Esophagus squamous epithelium (tissue), 4 donors: ENCODE data around the gene CYP2S1.

ENCODE experiments used
- CTCF ChIP-seq, 6 experiments: fragments of 450-650 bp in 4 of 6; fragments of 200-600 bp in 2 of 6; sonication (generic) in 2 of 6; IDR thresholded peaks; one replicate each; pipeline ENCODE4 v1.5.1; 2016 to 2019; ENCODE audit warnings: antibody characterized with exemption in 6 of 6, mild to moderate bottlenecking in 4 of 6, moderate library complexity in 4 of 6
- POLR2A ChIP-seq, 4 donors: fragments of 450-650 bp; IDR thresholded peaks; one replicate each; pipeline ENCODE4 v1.6.1; 2017; ENCODE audit warnings: antibody characterized with exemption in 4 of 4, mild to moderate bottlenecking in 4 of 4, moderate library complexity in 3 of 4

GRCh38 chr19:41239961-41240574 lies 47.0 kb downstream of the CYP2S1 start:
- TF ChIP-seq CTCF (IDR thresholded peaks at IDR 0.05) (no peak), POLR2A (IDR thresholded peaks at IDR 0.05) (no peak)
